GM12801 (cell line): Measurements from ENCODE around the gene STK17B.

ENCODE experiments used
- CTCF ChIP-seq: IDR thresholded peaks from one replicate; pipeline ENCODE4 v1.5.1; 2011; ENCODE audit warnings: control low read depth; ENCODE audit not compliant: insufficient read length; ENCODE audit errors: extremely low read depth

Gene STK17B

DNA sequence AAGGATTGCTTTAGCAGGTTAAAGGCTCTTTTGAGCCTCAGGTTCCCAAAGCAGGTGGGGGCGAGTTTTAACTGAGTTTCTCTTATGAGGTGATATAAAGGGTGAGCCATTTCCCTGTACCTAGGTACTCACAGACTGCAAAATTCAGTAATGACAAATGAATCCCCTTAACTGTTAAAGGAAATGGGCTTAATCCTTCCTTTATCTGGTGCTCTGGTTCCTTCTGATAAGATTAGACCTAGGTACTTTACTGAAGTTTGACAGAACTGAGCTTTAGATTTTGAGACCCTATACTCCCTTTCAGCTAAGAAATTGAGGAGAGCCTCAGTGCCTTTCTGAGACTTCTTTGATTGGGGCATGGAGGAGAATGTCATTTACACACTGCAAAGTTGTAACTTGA is 42.6 kb downstream of the STK17B start:
- no peak for TF ChIP-seq CTCF

GRCh38 chr2:196125596-196125995 is 45.8 kb downstream of the STK17B start:
- no peak for TF ChIP-seq CTCF

- TF ChIP-seq CTCF, result no peak
Observed at GRCh38 chr2:196123679-196124373, 47.6 kb downstream of the STK17B start.

DNA sequence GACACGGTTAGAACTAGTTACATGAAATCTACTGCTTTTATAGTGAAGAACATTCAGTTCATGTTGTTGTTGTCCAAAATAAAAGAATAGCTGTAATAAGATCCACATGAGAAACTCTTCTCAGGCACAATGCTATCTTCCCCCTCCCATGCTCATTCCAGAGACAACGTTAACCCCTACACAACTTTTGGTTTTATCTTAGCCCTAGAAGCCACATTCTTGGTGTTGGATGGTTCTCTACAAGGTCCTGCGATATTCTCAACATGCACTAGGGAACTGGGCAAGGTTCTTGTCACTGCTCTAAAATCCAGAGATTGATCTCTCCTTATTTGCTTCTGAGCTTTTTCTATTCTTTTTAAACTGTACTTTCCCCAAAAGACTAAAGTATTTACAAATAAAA is 51.5 kb downstream of the STK17B start:
- no peak for TF ChIP-seq CTCF

DNA sequence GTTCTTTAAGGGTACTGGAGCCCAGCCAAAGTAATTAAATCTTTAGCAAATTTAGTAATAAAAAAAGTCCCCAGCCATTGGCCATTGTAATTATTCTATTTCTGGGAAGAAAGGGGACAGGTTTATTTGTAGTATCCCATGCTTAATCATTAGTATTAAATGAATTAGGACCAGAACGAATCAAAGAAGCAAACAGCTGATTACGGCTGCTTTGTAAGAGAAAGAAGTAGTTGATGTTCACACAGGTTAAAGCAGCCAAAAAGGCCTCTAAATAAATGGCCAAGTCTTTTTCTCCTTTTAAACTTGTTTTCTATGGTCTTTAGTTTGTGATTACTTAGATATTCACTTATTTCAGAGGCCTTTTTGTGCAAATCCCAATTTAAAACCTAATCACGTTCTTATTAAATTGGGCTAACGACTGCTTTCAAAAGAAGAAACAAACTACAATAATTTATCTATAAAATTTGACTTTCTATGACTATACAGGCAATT is 54.1 kb downstream of the STK17B start:
- no peak for TF ChIP-seq CTCF

DNA sequence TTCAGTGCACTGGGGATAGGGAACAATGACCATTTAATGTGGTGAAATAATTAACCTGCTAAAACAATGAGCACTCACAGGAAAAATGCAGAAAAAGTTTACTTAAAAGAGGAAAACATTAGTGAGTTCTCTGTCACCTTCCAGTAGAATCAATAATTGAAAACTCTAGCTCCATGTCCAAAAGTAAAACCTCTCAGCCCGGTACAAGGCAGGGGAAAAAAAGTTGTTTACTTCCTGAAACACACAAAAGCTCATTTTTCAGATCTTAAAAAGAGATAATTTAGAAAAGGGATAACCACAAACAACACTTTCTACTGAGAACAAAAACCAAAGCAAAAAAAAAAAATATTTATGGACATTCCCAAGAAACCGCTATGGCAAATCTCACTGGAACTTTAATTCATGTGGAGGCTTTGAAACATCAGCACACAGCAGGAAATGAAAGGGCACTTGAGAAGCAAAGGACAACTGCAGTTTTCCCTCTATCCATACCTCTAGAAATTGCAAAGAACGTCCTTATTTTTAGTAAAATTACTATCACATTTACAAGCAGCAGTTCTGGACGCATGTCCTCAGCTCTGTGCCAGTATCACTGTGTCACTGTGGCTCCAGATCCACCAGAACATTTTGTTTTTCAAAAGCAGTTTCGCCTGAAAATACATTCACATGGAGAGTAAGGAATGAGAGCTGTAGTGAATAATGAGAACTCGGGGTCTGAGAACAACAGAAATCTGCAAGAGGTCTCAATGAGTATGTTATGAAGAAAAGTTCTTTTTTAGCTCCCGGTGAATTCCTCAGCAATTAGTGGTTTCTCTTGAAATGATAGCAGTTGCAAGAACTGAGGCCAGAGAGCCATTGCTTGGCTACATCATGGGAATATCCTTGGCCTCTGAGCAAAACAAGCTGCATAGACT is 58.1 kb downstream of the STK17B start:
- no peak for TF ChIP-seq CTCF

- TF ChIP-seq CTCF, result no peak
Observed at GRCh38 chr2:196112418-196113034, 58.9 kb downstream of the STK17B start.
